ENCODE data around the gene ADH4.

- TF ChIP-seq CTCF (IDR thresholded peaks at IDR 0.05; ENCODE audit: extremely low read depth in 1 of 2, insufficient read depth in 1 of 2, low read depth in 1 of 2, low read length in 2 of 2): no peak
- TF ChIP-seq MYC (IDR thresholded peaks at IDR 0.05; ENCODE audit: low read depth, low read length): no peak
- no peak for TF ChIP-seq EZH2 (IDR thresholded peaks at IDR 0.05; ENCODE audit: borderline replicate concordance, low read depth, low read length, severe bottlenecking)
- TF ChIP-seq JUN (IDR thresholded peaks at IDR 0.05; ENCODE audit: borderline replicate concordance, insufficient read depth, insufficient read length, low read depth): no peak
Observed at GRCh38 chr4:99121008-99121407, 23.1 kb downstream of the ADH4 start.
